ENCODE data around the gene PRKAR1A.

GRCh38 chr17:68532826-68533225, 20.6 kb downstream of the PRKAR1A start:
- TF ChIP-seq, protein P1, sequence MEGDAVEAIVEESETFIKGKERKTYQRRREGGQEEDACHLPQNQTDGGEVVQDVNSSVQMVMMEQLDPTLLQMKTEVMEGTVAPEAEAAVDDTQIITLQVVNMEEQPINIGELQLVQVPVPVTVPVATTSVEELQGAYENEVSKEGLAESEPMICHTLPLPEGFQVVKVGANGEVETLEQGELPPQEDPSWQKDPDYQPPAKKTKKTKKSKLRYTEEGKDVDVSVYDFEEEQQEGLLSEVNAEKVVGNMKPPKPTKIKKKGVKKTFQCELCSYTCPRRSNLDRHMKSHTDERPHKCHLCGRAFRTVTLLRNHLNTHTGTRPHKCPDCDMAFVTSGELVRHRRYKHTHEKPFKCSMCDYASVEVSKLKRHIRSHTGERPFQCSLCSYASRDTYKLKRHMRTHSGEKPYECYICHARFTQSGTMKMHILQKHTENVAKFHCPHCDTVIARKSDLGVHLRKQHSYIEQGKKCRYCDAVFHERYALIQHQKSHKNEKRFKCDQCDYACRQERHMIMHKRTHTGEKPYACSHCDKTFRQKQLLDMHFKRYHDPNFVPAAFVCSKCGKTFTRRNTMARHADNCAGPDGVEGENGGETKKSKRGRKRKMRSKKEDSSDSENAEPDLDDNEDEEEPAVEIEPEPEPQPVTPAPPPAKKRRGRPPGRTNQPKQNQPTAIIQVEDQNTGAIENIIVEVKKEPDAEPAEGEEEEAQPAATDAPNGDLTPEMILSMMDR (IDR thresholded peaks at IDR 0.05; ENCODE audit: low read length), result no peak
- no peak for TF ChIP-seq EZH2phosphoT487 (IDR thresholded peaks at IDR 0.05; ENCODE audit: low read length)

All from MM.1S (cell line).